Measurements from ENCODE around the gene NGB.

- TF ChIP-seq EZH2 (IDR thresholded peaks at IDR 0.05; ENCODE audit: borderline replicate concordance): no peak
- no peak for TF ChIP-seq CTCF (IDR thresholded peaks at IDR 0.05; ENCODE audit: poor library complexity)
- TF ChIP-seq EZH2phosphoT487 (IDR thresholded peaks at IDR 0.05; ENCODE audit: low read depth, severe bottlenecking, unreplicated experiment): no peak
Measured at GRCh38 chr14:77256694-77257093, 14.3 kb downstream of the NGB start.
